Activated CD8-positive, alpha-beta T cell treated with anti-CD3 and anti-CD28 coated beads for 36 hours (primary cell): ENCODE data around the gene GNA12. TPM values are rescaled to one million over a fixed set of nuclear protein-coding genes. Genes with fewer than 3 reads are reported as not detected.

Source experiments
- ATAC-seq: fragments of 200-7000 bp; cut with Tn5 transposase; one replicate; pipeline ENCODE4 v1.10.0; 2021; ENCODE audit warnings: mild to moderate bottlenecking, moderate library complexity
- CTCF ChIA-PET: fragments of 350-600 bp; sonication (Branson Sonifier 250); formaldehyde crosslinking; loops from one replicate; lab custom pipeline; 2021; ENCODE audit warnings: antibody characterized with exemption; lab: Charles Lee
- POLR2A ChIA-PET: fragments of 350-600 bp; sonication (Branson Sonifier 250); formaldehyde crosslinking; loops from one replicate; lab custom pipeline; 2021; ENCODE audit warnings: antibody characterized with exemption; lab: Charles Lee
- DNase-seq: peaks from one replicate; pipeline ENCODE4 v3.0.0-alpha.2; 2020
- H3K27ac Mint-ChIP-seq: one replicate; pipeline ENCODE4 v1.8.0; 2021; ENCODE audit warnings: mild to moderate bottlenecking, mixed read lengths
- H3K27me3 Mint-ChIP-seq: one replicate; pipeline ENCODE4 v1.8.0; 2021; ENCODE audit warnings: mixed read lengths
- H3K36me3 Mint-ChIP-seq: one replicate; pipeline ENCODE4 v1.8.0; 2021; ENCODE audit warnings: low read depth, mixed read lengths
- H3K4me1 Mint-ChIP-seq: one replicate; pipeline ENCODE4 v1.8.0; 2021; ENCODE audit warnings: low read depth, mixed read lengths
- H3K4me3 Mint-ChIP-seq: one replicate; pipeline ENCODE4 v1.8.0; 2021; ENCODE audit warnings: mild to moderate bottlenecking, moderate library complexity, mixed read lengths
- H3K9me3 Mint-ChIP-seq: one replicate; pipeline ENCODE4 v1.8.0; 2021; ENCODE audit warnings: mixed read lengths
- intact Hi-C: fragments of 100-400 bp; cut with micrococcal nuclease; formaldehyde crosslinking; loops from one replicate; pipeline ENCODE4 v1.10.0; 2022
- total RNA-seq, 2 experiments: library from RNA; stranded (reverse); gene quantifications; one replicate each; pipeline ENCODE4 v1.2.3, GENCODE V29; 2021
- TF ChIP-seq, protein P1 (sequence below): fragments of 200-600 bp; IDR thresholded peaks from one replicate; pipeline ENCODE4 v1.8.0; 2022; ENCODE audit warnings: antibody characterized with exemption, mild to moderate bottlenecking

The GNA12 gene
- total RNA-seq, 2 experiments from 2014 or later, result 21.0 to 21.1 TPM

DNA sequence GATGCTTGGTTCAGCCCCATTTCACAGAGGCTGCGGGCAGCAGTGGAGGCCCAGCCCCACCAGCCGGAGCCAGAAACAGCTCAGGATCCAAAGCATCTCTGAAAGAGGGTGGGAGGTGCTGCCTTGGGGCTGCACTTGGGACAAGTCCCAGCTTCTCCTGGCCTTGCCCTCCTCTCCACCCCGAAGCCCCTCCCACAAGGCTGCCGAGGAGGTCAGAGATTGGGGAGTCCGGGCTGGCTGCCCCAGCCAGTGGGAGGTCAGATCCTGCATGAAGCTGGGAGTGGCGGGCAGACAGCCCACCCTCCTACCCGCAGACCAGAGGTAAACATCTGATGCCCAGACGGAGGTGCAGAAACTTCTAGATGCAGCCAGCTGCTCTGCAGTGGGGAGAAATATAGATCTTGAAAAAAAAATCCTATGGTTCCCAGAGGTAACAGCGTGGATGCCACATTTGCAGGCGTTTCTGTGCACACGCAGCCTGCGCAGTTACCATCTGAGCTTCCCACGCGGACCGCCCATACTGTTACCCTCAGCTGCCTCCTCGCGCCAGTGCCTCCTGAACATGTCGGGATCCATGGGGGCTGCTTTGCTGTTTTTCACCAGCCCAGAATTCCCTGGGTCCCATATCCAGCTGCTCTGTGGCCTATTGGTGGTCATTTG lies 36.9 kb upstream of the GNA12 start:
- Mint-ChIP-seq H3K36me3 (no peaks in the 10 kb centered on the region), H3K27ac (no peak overlapping the region), H3K4me1 (peaks cover 17% of the 10 kb centered on the region), H3K4me3 (no peak overlapping the region), H3K9me3 (peaks cover 1% of the 10 kb centered on the region), H3K27me3 (no peaks in the 10 kb centered on the region)
- CTCF ChIA-PET, result interaction anchor here (1.2 kb wide), 1 partner anchor 16 kb away, joined by 4 read pairs; no protein-coding TSS in a partner anchor
- no peak for DNase-seq
- POLR2A ChIA-PET, result no interaction called here
- ATAC-seq, result no peak
- intact Hi-C loops, result no loop called here
- TF ChIP-seq, protein P1, sequence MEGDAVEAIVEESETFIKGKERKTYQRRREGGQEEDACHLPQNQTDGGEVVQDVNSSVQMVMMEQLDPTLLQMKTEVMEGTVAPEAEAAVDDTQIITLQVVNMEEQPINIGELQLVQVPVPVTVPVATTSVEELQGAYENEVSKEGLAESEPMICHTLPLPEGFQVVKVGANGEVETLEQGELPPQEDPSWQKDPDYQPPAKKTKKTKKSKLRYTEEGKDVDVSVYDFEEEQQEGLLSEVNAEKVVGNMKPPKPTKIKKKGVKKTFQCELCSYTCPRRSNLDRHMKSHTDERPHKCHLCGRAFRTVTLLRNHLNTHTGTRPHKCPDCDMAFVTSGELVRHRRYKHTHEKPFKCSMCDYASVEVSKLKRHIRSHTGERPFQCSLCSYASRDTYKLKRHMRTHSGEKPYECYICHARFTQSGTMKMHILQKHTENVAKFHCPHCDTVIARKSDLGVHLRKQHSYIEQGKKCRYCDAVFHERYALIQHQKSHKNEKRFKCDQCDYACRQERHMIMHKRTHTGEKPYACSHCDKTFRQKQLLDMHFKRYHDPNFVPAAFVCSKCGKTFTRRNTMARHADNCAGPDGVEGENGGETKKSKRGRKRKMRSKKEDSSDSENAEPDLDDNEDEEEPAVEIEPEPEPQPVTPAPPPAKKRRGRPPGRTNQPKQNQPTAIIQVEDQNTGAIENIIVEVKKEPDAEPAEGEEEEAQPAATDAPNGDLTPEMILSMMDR, result no peak

DNA sequence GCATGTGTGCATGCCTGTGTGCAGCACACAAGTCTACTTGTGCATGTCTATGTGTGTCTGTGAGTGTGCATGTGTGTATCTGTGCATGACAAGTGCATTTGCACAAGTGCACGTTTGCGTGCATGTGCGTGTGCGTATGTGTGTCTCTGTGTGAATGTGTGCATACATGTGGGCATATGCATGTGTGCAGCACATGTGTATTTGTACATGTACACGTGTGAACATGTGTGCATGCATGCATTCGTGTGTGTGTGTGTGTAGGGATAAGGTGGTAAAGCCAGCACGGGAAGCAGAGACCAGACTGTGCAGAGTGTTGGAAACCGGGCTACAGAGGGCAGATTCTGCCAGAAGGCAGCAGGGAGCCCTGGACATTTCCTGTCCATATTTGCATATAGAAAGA lies 35.9 kb upstream of the GNA12 start:
- Mint-ChIP-seq H3K9me3 (peaks cover 1% of the 10 kb centered on the region), H3K36me3 (no peaks in the 10 kb centered on the region), H3K4me1 (peaks cover 19% of the 10 kb centered on the region), H3K27me3 (no peaks in the 10 kb centered on the region), H3K27ac (no peak overlapping the region), H3K4me3 (no peak overlapping the region)
- CTCF ChIA-PET, result no interaction called here
- DNase-seq (no peak), ATAC-seq (no peak)
- POLR2A ChIA-PET, result no interaction called here
- intact Hi-C loops, result no loop called here
- TF ChIP-seq, protein P1, result no peak

DNA sequence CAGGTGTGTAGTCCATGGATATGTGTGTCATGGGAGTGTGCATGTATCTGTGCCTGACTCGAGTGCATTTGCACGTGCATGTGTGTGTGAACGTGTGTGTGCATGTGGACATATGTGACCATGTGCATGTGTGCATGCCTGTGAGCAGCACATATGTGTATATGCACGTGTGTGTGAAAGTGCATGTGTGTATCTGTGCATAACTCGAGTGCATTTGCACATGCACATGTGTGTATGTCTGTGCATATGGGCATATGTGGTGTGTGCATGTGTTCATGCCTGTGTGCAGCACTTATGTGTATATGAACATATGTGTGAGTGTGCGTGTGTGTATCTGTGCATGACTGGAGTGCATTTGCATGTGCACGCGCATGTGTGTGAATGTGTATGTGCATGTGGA lies 35.2 kb upstream of the GNA12 start:
- DNase-seq, result no peak
- TF ChIP-seq, protein P1, result no peak
- no peak for ATAC-seq
- H3K4me3 Mint-ChIP-seq, result no peak overlapping the region
- POLR2A ChIA-PET, result no interaction called here
- H3K4me1 Mint-ChIP-seq, result peaks cover 19% of the 10 kb centered on the region
- H3K27me3 Mint-ChIP-seq, result no peaks in the 10 kb centered on the region
- peak overlapping the region; percentile 30 for H3K27ac Mint-ChIP-seq
- intact Hi-C loops, result no loop called here
- peaks cover 1% of the 10 kb centered on the region for H3K9me3 Mint-ChIP-seq
- H3K36me3 Mint-ChIP-seq, result no peaks in the 10 kb centered on the region
- CTCF ChIA-PET, result interaction anchor here (1.0 to 1.4 kb wide), 2 partner anchors 8 to 15 kb away, joined by 4 to 5 read pairs; no protein-coding TSS in a partner anchor

DNA sequence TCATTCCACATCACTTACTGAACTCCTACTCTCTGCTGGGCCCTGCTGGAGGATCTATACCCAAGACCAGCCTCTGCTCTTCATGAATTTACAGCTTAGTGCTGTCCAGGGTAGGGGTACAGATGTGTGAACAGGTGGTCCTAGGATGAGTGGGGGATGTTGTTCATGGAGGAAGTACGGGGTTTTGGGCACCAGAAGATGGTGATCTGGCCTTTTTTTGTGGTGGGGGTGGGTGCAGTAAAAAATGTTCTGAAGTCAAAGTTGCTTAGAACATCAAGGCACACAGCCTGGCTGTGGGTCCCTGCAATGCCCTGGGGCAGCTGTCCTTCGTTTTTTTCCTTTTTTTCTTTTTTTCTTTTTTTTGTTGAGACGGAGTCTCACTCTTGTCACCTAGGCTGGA lies 34.2 kb upstream of the GNA12 start:
- H3K9me3 Mint-ChIP-seq, result peaks cover 1% of the 10 kb centered on the region
- H3K4me3 Mint-ChIP-seq, result no peak overlapping the region
- peaks cover 20% of the 10 kb centered on the region for H3K4me1 Mint-ChIP-seq
- TF ChIP-seq, protein P1, result no peak
- ChIA-PET POLR2A (no interaction called here), CTCF (interaction anchor here (1.0 to 1.4 kb wide), 4 partner anchors 9 to 423 kb away, joined by 3 to 5 read pairs (median 4); partner anchors contain the start of gene SDK1)
- H3K27ac Mint-ChIP-seq, result no peak overlapping the region
- intact Hi-C loops, result no loop called here
- ATAC-seq (no peak), DNase-seq (no peak)
- H3K27me3 Mint-ChIP-seq, result no peaks in the 10 kb centered on the region
- no peaks in the 10 kb centered on the region for H3K36me3 Mint-ChIP-seq

DNA sequence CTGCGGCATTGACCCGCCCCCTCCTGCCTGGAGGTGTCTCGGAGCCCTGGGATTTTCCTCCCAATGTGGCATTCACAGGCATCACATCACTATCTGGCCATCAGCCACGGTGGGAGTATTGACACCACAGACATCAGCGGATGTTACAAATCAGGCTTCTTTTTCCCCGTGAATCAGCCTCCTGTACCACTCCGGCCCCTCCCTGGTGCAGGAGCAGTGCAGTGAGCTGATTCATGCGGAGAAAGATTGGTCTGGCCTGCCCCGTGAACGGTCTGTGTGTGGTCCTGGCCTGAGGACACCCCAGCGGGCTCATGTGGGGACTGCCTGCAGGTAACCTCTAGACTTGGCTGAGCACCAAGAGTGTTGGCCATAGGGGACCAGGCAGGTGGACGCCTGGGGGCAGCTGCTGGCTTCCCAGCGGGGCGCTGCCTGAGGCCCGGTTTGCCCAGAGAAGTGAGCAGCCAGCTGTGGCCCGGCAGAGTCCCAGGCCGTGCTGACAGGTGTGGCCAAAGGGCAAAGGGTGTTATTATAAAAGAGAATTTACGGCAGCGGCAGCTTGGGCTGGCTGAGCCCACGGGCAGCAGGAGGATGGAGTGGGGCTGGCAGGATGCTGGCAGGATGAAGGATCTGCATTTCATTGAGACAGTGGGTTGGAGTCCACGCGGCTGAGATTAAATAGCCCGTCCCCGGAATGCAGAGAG lies 32.1 kb upstream of the GNA12 start:
- CTCF ChIA-PET, result interaction anchor here (1.7 kb wide), 1 partner anchor 11 kb away, joined by 6 read pairs; no protein-coding TSS in a partner anchor
- Mint-ChIP-seq H3K27me3 (no peaks in the 10 kb centered on the region), H3K4me1 (peaks cover 27% of the 10 kb centered on the region), H3K4me3 (no peak overlapping the region), H3K36me3 (no peaks in the 10 kb centered on the region), H3K9me3 (peaks cover 1% of the 10 kb centered on the region), H3K27ac (no peak overlapping the region)
- no peak for DNase-seq
- POLR2A ChIA-PET, result interaction anchor here (0.8 kb wide), 1 partner anchor 15 kb away, joined by 4 read pairs; no protein-coding TSS in a partner anchor
- intact Hi-C loops, result no loop called here
- ATAC-seq, result no peak
- TF ChIP-seq, protein P1, result no peak
